Activated gamma-delta T cell (primary cell): ENCODE results near the gene USP24.
"Not testable (repeated sequence)": the region's sequence is repeated elsewhere in the genome, so short reads cannot be mapped to it uniquely, and the experiment has no call there.

ENCODE experiments used
- DNase-seq: peaks from one replicate; lab custom pipeline; 2025; lab: John Stamatoyannopoulos, UW

USP24 gene

DNA sequence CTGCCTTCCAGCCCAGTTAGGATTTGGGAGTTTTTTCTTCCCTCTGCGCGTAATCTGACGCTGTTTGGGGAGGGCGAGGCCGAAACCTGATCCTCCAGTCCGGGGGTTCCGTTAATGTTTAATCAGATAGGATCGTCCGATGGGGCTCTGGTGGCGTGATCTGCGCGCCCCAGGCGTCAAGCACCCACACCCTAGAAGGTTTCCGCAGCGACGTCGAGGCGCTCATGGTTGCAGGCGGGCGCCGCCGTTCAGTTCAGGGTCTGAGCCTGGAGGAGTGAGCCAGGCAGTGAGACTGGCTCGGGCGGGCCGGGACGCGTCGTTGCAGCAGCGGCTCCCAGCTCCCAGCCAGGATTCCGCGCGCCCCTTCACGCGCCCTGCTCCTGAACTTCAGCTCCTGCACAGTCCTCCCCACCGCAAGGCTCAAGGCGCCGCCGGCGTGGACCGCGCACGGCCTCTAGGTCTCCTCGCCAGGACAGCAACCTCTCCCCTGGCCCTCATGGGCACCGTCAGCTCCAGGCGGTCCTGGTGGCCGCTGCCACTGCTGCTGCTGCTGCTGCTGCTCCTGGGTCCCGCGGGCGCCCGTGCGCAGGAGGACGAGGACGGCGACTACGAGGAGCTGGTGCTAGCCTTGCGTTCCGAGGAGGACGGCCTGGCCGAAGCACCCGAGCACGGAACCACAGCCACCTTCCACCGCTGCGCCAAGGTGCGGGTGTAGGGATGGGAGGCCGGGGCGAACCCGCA, 175.7 kb downstream of the USP24 start, which contains the start of gene PCSK9:
Gene PCSK9, plus strand, starts transcription at position 207 of the 741 bp plus-strand sequence. Its CDS starts 290 bp downstream, at position 497.
- DNase-seq, result no peak

- DNase-seq, result no peak
Observed at GRCh38 chr1:55038974-55039341, 176.2 kb downstream of the USP24 start.

DNA sequence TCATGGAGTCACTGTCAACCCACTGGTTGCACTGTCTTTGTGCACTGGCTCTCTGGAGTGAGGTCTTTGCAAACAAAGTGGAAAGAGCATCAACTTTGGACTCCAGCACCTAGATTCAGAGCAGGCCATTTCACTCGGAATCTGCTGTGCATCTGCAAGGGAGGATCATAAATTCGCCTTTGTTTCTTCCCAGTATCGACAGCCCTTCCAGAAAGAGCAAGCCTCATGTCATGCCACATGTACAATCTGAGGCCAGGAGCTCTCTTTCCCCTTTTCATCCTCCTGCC, 176.7 kb downstream of the USP24 start:
- DNase-seq, result no peak

GRCh38 chr1:55037733-55038551, 177.2 kb downstream of the USP24 start:
- no peak for DNase-seq

- no peak for DNase-seq
Observed at GRCh38 chr1:55035904-55036303, 179.3 kb downstream of the USP24 start.

DNA sequence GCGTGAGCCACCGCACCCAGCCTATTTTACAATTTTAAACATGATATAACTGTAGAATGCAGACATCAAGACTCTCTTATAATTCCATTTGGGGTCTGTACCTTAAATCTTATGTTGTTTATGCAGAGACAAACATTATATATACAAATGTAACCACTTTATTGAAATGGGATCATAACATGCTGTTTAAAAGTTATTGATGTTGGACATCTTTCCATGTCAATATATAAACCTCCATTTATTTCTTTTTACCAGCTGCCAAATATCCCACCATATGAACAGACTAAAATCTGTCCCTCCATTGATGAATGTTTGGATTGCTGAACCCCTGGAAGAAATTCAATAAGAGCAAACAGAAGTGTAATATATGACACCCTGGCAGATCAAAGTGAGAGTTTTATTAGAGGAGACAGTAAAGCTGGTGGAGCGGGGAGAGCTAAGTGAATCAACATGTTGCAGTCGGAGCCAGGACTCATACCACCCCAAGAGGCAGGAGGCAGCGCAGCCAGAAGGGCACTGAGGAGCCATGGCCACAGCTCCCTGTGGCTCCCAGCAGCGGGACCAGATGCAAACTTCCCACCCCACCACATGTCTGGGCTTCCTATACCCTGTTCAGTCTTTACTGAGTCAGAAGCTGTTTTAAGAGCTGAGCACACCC, 180.6 kb downstream of the USP24 start:
- no peak for DNase-seq

GRCh38 chr1:55033265-55033614, 181.9 kb downstream of the USP24 start:
- DNase-seq, result no peak

GRCh38 chr1:55031098-55031497, 184.1 kb downstream of the USP24 start:
- not testable (repeated sequence) for DNase-seq

DNA sequence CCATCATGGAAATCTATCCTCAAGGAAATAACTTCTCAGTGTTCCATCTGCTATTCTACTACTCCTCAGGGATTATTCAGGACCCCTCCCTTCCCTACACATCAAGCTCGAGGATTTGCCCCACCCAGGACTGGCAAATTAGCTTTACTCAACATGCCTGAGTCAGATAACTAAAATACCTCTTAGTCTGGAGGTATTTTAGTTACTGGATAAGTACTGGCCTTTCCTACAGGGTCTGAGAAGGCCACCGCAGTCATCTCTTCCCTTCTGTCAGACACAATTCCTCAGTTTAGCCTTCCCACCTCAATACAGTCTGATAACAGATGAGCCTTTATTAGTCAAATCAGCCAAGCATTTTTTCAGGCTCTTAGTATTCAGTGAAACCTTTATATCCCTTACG, 188.5 kb downstream of the USP24 start:
- DNase-seq, result not testable (repeated sequence)

DNA sequence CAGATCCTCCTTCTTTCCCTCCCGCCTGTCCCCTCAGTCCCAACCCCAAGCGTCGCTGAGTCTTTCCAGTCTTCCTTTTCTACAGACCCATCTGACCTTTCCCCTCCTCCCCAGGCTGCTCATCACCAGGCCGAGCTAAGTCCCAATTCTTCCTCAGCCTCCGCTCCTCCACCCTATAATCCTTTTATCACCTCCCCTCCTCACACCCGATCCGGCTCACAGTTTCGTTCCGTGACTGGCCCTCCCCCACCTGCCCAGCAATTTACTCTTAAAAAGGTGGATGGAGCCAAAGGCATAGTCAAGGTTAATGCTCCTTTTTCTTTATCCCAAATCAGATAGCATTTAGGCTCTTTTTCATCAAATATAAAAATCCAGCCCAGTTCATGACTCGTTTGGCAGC, 191.0 kb downstream of the USP24 start:
- not testable (repeated sequence) for DNase-seq

GRCh38 chr1:55021942-55022546, 193.1 kb downstream of the USP24 start:
- DNase-seq, result no peak

DNA sequence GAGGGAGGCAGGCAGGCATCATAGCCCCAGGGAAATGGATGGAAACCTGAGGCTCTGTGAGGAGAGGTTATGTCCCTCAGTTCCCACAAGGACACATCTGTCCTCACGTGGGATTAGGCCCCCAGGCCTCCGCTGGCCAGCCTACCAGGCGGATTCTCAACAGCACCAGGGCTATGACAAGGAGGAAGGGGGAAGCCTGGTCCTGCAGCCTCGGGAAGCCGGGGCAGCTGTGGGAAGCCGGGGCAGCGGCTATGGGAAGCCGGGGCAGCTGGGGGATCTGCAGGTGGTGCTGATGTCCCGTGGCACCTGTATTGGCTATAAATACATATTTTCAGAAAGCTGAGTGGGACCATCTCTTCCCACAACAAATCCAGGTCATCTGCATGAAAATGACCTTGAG, 196.8 kb downstream of the USP24 start:
- no peak for DNase-seq
